Activated T-helper 17 cell treated with anti-CD3 and anti-CD28 coated beads, Interleukin-2, amount 50 U/mL, for 72 hours (primary cell): ENCODE results near the gene TBCD. TPM values are rescaled to one million over a fixed set of nuclear protein-coding genes. Genes with fewer than 3 reads are reported as not detected.

Experiments
- ATAC-seq: fragments of 150-1000 bp; cut with Tn5 transposase; replicated peaks from 2 replicates; pipeline ENCODE4 v1.10.0; 2021; ENCODE audit warnings: mild to moderate bottlenecking, moderate library complexity
- H3K27ac Mint-ChIP-seq: one replicate; pipeline ENCODE4 v1.8.0; 2022; ENCODE audit warnings: mixed read lengths
- H3K27me3 Mint-ChIP-seq: one replicate; pipeline ENCODE4 v1.8.0; 2022; ENCODE audit warnings: mixed read lengths
- H3K36me3 Mint-ChIP-seq: one replicate; pipeline ENCODE4 v1.8.0; 2022; ENCODE audit warnings: low read depth, mild to moderate bottlenecking, mixed read lengths
- H3K4me1 Mint-ChIP-seq: one replicate; pipeline ENCODE4 v1.8.0; 2022; ENCODE audit warnings: mixed read lengths
- H3K4me3 Mint-ChIP-seq: one replicate; pipeline ENCODE4 v1.8.0; 2022; ENCODE audit warnings: mild to moderate bottlenecking, mixed read lengths
- H3K9me3 Mint-ChIP-seq: one replicate; pipeline ENCODE4 v1.8.0; 2022; ENCODE audit warnings: mixed read lengths
- total RNA-seq, 2 donors: library from RNA; stranded (reverse); gene quantifications; one replicate each; pipeline ENCODE4 v1.2.3, GENCODE V29; 2022

TBCD gene
- total RNA-seq, 2 donors from 2014 or later = 111 to 139 TPM

DNA sequence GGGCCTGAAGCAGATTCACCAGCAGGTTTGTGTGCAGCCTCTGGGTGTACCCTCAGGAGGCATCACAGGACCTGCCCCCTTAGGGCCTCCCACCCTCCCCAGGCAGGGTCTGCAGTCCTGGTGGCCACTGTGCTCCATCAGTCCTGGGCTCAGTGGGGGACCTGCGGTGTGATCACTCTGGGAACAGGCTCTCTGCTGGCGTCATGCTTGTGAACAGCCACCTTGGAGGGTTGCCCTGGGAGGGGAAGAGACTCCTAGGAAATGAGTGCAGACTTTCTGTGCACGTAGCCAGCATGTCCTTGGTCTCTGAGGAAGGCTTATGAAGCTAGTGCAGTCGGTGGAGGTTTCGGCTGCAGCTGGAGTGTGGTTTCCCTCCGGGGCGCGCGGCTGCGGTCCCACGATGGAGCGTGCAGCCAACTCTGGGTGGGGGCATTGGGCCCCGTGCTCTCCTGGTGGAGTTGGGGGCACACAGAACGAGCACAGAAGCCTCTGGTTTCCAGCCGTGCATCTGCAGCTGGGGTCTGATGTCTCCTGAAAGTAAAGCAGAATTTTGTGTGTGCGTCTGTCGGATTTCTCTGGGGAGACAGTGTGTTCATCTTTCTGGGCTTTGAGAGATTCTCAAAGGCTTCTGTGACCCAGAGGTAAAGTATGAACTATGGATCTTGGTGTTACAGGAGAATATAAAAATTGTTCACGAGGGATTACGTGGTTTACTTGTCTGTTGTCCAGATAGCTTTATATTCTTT, 156.1 kb downstream of the TBCD start:
- no peak overlapping the region for H3K27ac Mint-ChIP-seq
- H3K27me3 Mint-ChIP-seq = no peaks in the 10 kb centered on the region

GRCh38 chr17:82908543-82909160, 156.8 kb downstream of the TBCD start:
- H3K4me3 Mint-ChIP-seq = no peak overlapping the region
- H3K9me3 Mint-ChIP-seq = no peaks in the 10 kb centered on the region
- H3K36me3 Mint-ChIP-seq = peaks cover 40% of the 10 kb centered on the region
- no peaks in the 10 kb centered on the region for H3K4me1 Mint-ChIP-seq
- ATAC-seq = no peak
- no peaks in the 10 kb centered on the region for H3K27me3 Mint-ChIP-seq
- no peak overlapping the region for H3K27ac Mint-ChIP-seq

More for the DNA sequence above, 156.1 kb downstream of the TBCD start:
- no peak for ATAC-seq
- Mint-ChIP-seq H3K4me3 (no peak overlapping the region), H3K36me3 (peaks cover 41% of the 10 kb centered on the region), H3K4me1 (no peaks in the 10 kb centered on the region), H3K9me3 (no peaks in the 10 kb centered on the region)

- Mint-ChIP-seq H3K27me3 (no peaks in the 10 kb centered on the region), H3K36me3 (peaks cover 37% of the 10 kb centered on the region), H3K9me3 (no peaks in the 10 kb centered on the region), H3K4me3 (no peak overlapping the region), H3K4me1 (no peaks in the 10 kb centered on the region), H3K27ac (peak overlapping the region; percentile 7)
- no peak for ATAC-seq
Measured at GRCh38 chr17:82909322-82909904, 157.5 kb downstream of the TBCD start.

- Mint-ChIP-seq H3K27ac (no peak overlapping the region), H3K36me3 (peaks cover 38% of the 10 kb centered on the region), H3K27me3 (no peaks in the 10 kb centered on the region), H3K4me3 (no peak overlapping the region), H3K4me1 (no peaks in the 10 kb centered on the region), H3K9me3 (no peaks in the 10 kb centered on the region)
- no peak for ATAC-seq
Measured at GRCh38 chr17:82910041-82910481, 158.2 kb downstream of the TBCD start.

DNA sequence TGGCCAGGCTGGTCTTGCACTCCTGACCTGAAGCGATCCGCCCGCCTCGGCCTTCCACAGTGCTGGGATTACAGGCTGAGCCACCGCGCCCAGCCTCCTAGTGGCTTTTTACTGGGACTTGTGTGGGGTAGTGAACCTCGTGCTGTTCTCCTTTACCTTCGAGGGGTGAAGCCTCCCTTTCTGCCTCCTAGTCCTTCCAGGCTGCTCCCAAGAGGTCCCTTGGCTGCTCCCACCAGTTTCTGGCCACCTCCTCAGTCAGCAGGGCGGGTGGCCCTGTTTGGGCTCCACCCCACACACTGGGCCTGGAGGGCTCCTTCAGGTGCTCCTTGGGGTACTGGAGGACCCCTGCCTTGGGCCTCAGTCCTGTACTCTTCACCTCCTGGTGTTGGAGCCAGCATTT, 158.9 kb downstream of the TBCD start:
- no peak for ATAC-seq
- H3K36me3 Mint-ChIP-seq = peaks cover 42% of the 10 kb centered on the region
- H3K4me1 Mint-ChIP-seq = no peaks in the 10 kb centered on the region
- no peak overlapping the region for H3K27ac Mint-ChIP-seq
- H3K27me3 Mint-ChIP-seq = no peaks in the 10 kb centered on the region
- no peak overlapping the region for H3K4me3 Mint-ChIP-seq
- no peaks in the 10 kb centered on the region for H3K9me3 Mint-ChIP-seq

- H3K4me1 Mint-ChIP-seq = no peaks in the 10 kb centered on the region
- peaks cover 36% of the 10 kb centered on the region for H3K36me3 Mint-ChIP-seq
- H3K4me3 Mint-ChIP-seq = no peak overlapping the region
- no peaks in the 10 kb centered on the region for H3K9me3 Mint-ChIP-seq
- peak overlapping the region; percentile 82 for H3K27ac Mint-ChIP-seq
- ATAC-seq = no peak
- no peaks in the 10 kb centered on the region for H3K27me3 Mint-ChIP-seq
Measured at GRCh38 chr17:82911822-82912221, 160.0 kb downstream of the TBCD start.

- Mint-ChIP-seq H3K27ac (no peak overlapping the region), H3K4me1 (no peaks in the 10 kb centered on the region), H3K4me3 (no peak overlapping the region), H3K27me3 (no peaks in the 10 kb centered on the region), H3K9me3 (no peaks in the 10 kb centered on the region), H3K36me3 (peaks cover 30% of the 10 kb centered on the region)
- no peak for ATAC-seq
Measured at GRCh38 chr17:82912484-82913089, 160.7 kb downstream of the TBCD start.

DNA sequence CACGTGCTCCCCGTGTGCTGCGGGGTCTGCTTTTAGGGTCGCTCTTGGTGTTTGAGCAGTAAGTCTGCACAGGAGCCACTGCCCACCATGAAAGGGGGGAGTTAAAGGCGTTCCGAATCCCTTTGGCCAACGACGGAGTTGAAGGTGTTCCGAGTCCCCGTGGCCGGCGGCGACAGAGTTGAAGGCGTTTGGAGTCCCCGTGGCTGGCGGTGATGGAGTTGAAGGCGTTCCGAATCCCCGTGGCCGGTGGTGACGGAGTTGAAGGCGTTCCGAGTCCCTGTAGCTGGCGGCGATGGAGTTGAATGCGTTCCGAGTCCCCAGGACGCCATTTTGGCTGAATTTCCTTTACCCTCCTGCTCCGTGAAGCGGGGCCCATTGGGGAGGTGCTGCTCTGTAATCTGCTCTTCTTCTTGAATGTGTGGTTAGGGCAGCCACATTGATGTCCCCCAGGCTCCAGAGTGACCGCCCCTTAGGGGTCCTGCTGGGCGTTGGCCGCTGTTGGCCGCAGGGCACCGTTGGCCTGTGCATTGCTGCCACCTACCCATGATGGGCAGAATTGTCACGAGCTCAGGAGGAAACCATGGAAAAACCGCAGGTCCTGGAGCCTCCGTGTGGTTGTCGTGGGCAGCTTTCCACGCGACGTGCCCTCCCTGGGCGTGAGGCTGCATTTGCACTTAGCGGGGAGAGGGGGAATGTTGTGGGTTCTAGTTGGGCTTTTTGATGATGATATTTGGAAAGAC, 161.6 kb downstream of the TBCD start:
- H3K9me3 Mint-ChIP-seq = no peaks in the 10 kb centered on the region
- peaks cover 28% of the 10 kb centered on the region for H3K36me3 Mint-ChIP-seq
- no peak for ATAC-seq
- H3K27ac Mint-ChIP-seq = peak overlapping the region; percentile 48
- H3K4me3 Mint-ChIP-seq = no peak overlapping the region
- H3K4me1 Mint-ChIP-seq = no peaks in the 10 kb centered on the region
- no peaks in the 10 kb centered on the region for H3K27me3 Mint-ChIP-seq

DNA sequence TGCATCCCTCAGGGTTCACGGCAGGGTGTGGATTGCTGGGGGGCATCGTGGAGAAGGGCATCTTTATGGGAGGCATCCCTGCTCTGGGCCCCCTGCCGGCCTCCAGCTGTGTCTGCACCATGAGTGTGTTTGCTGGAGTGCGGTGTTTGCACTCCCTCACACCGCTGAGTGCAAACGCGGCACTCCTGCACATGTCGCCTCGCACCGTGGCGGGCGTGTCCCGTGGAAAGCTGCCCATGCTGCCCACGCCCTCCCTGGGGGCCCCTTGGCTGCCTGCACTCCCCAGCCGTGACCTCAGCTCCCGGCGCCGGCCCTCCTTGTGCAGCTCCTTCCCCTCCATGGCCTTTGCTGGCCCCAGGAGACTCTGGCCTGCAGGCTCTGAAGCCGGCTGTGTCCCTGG, 162.5 kb downstream of the TBCD start:
- Mint-ChIP-seq H3K27ac (no peak overlapping the region), H3K36me3 (peaks cover 31% of the 10 kb centered on the region), H3K9me3 (no peaks in the 10 kb centered on the region), H3K27me3 (no peaks in the 10 kb centered on the region), H3K4me1 (no peaks in the 10 kb centered on the region), H3K4me3 (no peak overlapping the region)
- no peak for ATAC-seq

DNA sequence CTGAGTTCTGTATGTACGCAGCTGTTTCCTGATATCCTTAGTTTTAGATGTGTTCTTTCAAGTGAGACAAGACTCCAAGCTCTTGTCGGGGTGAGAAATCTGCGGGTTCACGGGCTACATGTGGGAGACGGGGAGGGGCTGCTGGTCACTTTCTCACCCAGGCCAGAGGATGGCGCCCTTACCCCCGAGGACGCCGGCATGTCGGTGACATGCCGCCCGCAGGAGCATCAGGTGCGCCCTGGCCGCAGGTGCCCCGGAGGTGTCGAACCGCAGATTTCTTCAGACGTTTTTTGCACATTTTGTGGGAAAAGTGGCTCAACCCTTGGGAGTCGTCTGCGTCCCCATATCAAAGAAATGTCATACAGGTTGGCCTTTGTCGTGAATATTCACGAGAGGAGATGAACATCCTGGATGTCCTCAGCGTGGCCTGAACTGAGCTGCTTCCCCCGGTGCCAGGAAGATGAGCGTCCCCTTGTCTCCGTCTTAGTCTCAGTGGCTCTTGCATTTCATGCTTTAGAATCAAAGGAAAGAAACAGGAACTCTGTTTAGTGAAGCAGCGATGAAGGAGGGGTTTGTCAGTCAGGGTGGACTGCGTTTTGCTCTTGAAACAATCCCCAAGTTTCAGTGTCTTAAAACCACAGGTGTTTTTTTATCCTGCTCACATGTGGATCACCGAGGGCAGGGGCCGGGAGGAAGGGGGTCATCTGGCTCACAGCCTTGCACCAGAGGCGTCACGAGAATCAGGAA, 163.3 kb downstream of the TBCD start:
- Mint-ChIP-seq H3K4me3 (no peak overlapping the region), H3K36me3 (peaks cover 39% of the 10 kb centered on the region), H3K27ac (no peak overlapping the region), H3K4me1 (no peaks in the 10 kb centered on the region), H3K9me3 (no peaks in the 10 kb centered on the region), H3K27me3 (no peaks in the 10 kb centered on the region)
- no peak for ATAC-seq

GRCh38 chr17:82915757-82916027, 163.8 kb downstream of the TBCD start:
- Mint-ChIP-seq H3K36me3 (peaks cover 43% of the 10 kb centered on the region), H3K4me3 (no peak overlapping the region), H3K4me1 (no peaks in the 10 kb centered on the region), H3K9me3 (no peaks in the 10 kb centered on the region), H3K27ac (no peak overlapping the region), H3K27me3 (no peaks in the 10 kb centered on the region)
- no peak for ATAC-seq

DNA sequence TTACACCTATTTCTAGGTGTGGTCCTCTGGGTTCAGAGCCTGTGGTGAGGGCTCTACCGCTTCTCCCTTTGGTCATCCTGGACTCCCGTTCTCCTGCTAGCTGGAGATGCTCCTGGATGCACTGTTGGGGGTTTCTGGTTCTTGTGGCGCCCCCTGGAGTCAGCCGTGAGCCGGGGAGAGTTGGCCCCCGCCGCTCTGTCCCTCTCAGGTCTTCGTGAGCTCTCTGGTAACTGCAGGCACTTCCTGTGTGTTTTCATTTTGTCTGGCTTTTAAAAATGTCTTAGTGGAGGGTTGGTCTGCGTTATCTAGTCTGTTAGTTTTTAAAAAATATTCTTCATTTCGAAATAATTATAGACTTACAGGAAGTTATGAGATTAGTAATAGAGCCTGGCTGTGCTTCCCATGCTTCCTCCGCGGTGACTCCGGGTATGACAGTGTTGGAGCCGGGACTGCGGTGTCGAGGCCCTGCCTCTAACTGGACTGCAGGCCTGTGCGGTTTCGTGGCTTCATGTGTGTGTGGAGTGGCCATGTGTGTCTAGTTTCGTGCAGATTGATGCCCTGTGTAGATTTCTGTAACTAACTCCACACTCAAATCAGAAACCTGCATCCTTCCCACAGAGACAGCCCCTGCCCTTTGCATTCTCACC, 166.0 kb downstream of the TBCD start:
- Mint-ChIP-seq H3K9me3 (no peaks in the 10 kb centered on the region), H3K36me3 (peaks cover 50% of the 10 kb centered on the region), H3K27me3 (no peaks in the 10 kb centered on the region), H3K4me1 (no peaks in the 10 kb centered on the region), H3K27ac (no peak overlapping the region), H3K4me3 (no peak overlapping the region)
- ATAC-seq = no peak

DNA sequence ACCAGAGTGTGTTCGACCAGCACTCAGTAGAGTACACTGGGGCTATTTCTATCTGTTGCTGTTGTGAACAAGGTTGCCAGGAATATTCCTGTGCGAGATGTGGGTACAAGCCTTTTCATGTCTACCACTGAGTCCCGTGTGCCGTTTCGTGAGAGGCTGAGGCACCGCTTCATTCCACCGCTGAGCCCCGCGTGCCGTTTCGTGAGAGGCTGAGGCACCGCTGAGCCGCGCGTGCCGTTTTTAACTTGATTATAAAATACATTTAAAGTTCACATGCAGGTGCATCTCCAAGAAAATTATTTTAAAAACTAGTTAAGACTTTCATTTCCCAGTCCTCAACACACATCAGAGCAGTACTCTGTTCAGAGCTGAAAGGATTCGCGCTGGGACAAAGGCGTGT, 166.6 kb downstream of the TBCD start:
- ATAC-seq = no peak
- Mint-ChIP-seq H3K27me3 (no peaks in the 10 kb centered on the region), H3K27ac (no peak overlapping the region), H3K9me3 (no peaks in the 10 kb centered on the region), H3K36me3 (peaks cover 54% of the 10 kb centered on the region), H3K4me1 (no peaks in the 10 kb centered on the region), H3K4me3 (no peak overlapping the region)
